PFSK-1 (cell line): ENCODE results near the gene ACKR3.

Experiments
- FOXP2 ChIP-seq: optimal IDR thresholded peaks from 2 replicates; pipeline ENCODE3; 2011; ENCODE audit warnings: borderline replicate concordance, control low read depth, inconsistent platforms; ENCODE audit not compliant: insufficient read depth; ENCODE audit errors: extremely low read length, extremely low read depth
- POLR2AphosphoS5 ChIP-seq: IDR thresholded peaks from 2 replicates; pipeline ENCODE4 v1.6.1; 2012; ENCODE audit warnings: low read depth, mild to moderate bottlenecking, control low read depth, low read length, moderate library complexity
- REST ChIP-seq, 2 experiments: IDR thresholded peaks; 2 replicates each; pipeline versions ENCODE4 v1.6.1 to v1.8.0; 2011 to 2012; ENCODE audit warnings: low read depth in 2 of 2, low read length in 2 of 2, control low read depth in 1 of 2, inconsistent platforms in 1 of 2, mild to moderate bottlenecking in 1 of 2, moderate library complexity in 1 of 2; ENCODE audit not compliant: insufficient read depth in 1 of 2
- SIN3A ChIP-seq: IDR thresholded peaks from 2 replicates; pipeline ENCODE4 v1.6.1; 2012; ENCODE audit warnings: mild to moderate bottlenecking, low read length, moderate library complexity, borderline replicate concordance; ENCODE audit not compliant: insufficient read depth
- TAF1 ChIP-seq: IDR thresholded peaks from 2 replicates; pipeline ENCODE4 v1.6.1; 2012; ENCODE audit warnings: low read length, control low read depth, borderline replicate concordance; ENCODE audit not compliant: insufficient read depth

The ACKR3 gene

GRCh38 chr2:236544362-236544761 is 25.3 kb upstream of the ACKR3 start:
- TF ChIP-seq FOXP2 (no peak), SIN3A (no peak), POLR2AphosphoS5 (no peak), TAF1 (no peak), REST (IDR thresholded peaks at IDR 0.05; ENCODE audit: insufficient read depth in 1 of 2, low read depth in 2 of 2, low read length in 2 of 2) (no peak)

- TF ChIP-seq TAF1 (no peak), SIN3A (no peak), POLR2AphosphoS5 (no peak), REST (IDR thresholded peaks at IDR 0.05; ENCODE audit: insufficient read depth in 1 of 2, low read depth in 2 of 2, low read length in 2 of 2) (no peak), FOXP2 (no peak)
Measured at GRCh38 chr2:236545248-236545658, 24.4 kb upstream of the ACKR3 start.

GRCh38 chr2:236545814-236546480 is 23.7 kb upstream of the ACKR3 start:
- TF ChIP-seq TAF1: no peak
- TF ChIP-seq FOXP2: no peak
- no peak for TF ChIP-seq SIN3A
- TF ChIP-seq POLR2AphosphoS5: no peak
- no peak for TF ChIP-seq REST (IDR thresholded peaks at IDR 0.05; ENCODE audit: insufficient read depth in 1 of 2, low read depth in 2 of 2, low read length in 2 of 2)

GRCh38 chr2:236546561-236547002 is 23.0 kb upstream of the ACKR3 start:
- TF ChIP-seq REST (IDR thresholded peaks at IDR 0.05; ENCODE audit: insufficient read depth in 1 of 2, low read depth in 2 of 2, low read length in 2 of 2) (no peak), POLR2AphosphoS5 (no peak), FOXP2 (no peak), SIN3A (no peak), TAF1 (no peak)

- no peak for TF ChIP-seq TAF1
- no peak for TF ChIP-seq REST (IDR thresholded peaks at IDR 0.05; ENCODE audit: insufficient read depth in 1 of 2, low read depth in 2 of 2, low read length in 2 of 2)
- no peak for TF ChIP-seq SIN3A
- no peak for TF ChIP-seq FOXP2
- no peak for TF ChIP-seq POLR2AphosphoS5
Measured at GRCh38 chr2:236547725-236548124, 21.9 kb upstream of the ACKR3 start.
